Measurements from ENCODE around the gene CLCN5.

Gene CLCN5

GRCh38 chrX:49986058-49986457 is 63.7 kb downstream of the CLCN5 start:
- H3K4me3 ChIP-seq (ENCODE audit: low read length), result no peak overlapping the region
- H3K27me3 ChIP-seq (ENCODE audit: control insufficient read depth, insufficient read depth, low read length), result no peaks in the 10 kb centered on the region
- H3K9me3 ChIP-seq (ENCODE audit: control insufficient read depth, low read length), result no peaks in the 10 kb centered on the region
- H3K4me1 ChIP-seq (ENCODE audit: control insufficient read depth, insufficient read depth, low read length), result no peaks in the 10 kb centered on the region
- no peaks in the 10 kb centered on the region for H3K36me3 ChIP-seq (ENCODE audit: control insufficient read depth, insufficient read depth, low read length)
- no peak overlapping the region for H3K9ac ChIP-seq (ENCODE audit: low read length)

- H3K4me3 ChIP-seq (ENCODE audit: low read length), result no peak overlapping the region
- no peaks in the 10 kb centered on the region for H3K9me3 ChIP-seq (ENCODE audit: control insufficient read depth, low read length)
- no peaks in the 10 kb centered on the region for H3K36me3 ChIP-seq (ENCODE audit: control insufficient read depth, insufficient read depth, low read length)
- H3K27me3 ChIP-seq (ENCODE audit: control insufficient read depth, insufficient read depth, low read length), result no peaks in the 10 kb centered on the region
- no peak overlapping the region for H3K9ac ChIP-seq (ENCODE audit: low read length)
- no peaks in the 10 kb centered on the region for H3K4me1 ChIP-seq (ENCODE audit: control insufficient read depth, insufficient read depth, low read length)
Observed at GRCh38 chrX:49987651-49988050, 65.3 kb downstream of the CLCN5 start.

GRCh38 chrX:49988143-49988542 is 65.7 kb downstream of the CLCN5 start:
- Histone ChIP-seq H3K4me1 (ENCODE audit: control insufficient read depth, insufficient read depth, low read length) (no peaks in the 10 kb centered on the region), H3K27me3 (ENCODE audit: control insufficient read depth, insufficient read depth, low read length) (no peaks in the 10 kb centered on the region), H3K36me3 (ENCODE audit: control insufficient read depth, insufficient read depth, low read length) (no peaks in the 10 kb centered on the region), H3K4me3 (ENCODE audit: low read length) (no peak overlapping the region), H3K9ac (ENCODE audit: low read length) (no peak overlapping the region), H3K9me3 (ENCODE audit: control insufficient read depth, low read length) (no peaks in the 10 kb centered on the region)

GRCh38 chrX:49991758-49992157 is 69.4 kb downstream of the CLCN5 start:
- no peak overlapping the region for H3K4me3 ChIP-seq (ENCODE audit: low read length)
- H3K36me3 ChIP-seq (ENCODE audit: control insufficient read depth, insufficient read depth, low read length), result no peaks in the 10 kb centered on the region
- H3K9me3 ChIP-seq (ENCODE audit: control insufficient read depth, low read length), result no peaks in the 10 kb centered on the region
- peaks cover 3% of the 10 kb centered on the region for H3K4me1 ChIP-seq (ENCODE audit: control insufficient read depth, insufficient read depth, low read length)
- no peak overlapping the region for H3K9ac ChIP-seq (ENCODE audit: low read length)
- no peaks in the 10 kb centered on the region for H3K27me3 ChIP-seq (ENCODE audit: control insufficient read depth, insufficient read depth, low read length)

- Histone ChIP-seq H3K27me3 (ENCODE audit: control insufficient read depth, insufficient read depth, low read length) (no peaks in the 10 kb centered on the region), H3K4me1 (ENCODE audit: control insufficient read depth, insufficient read depth, low read length) (peaks cover 3% of the 10 kb centered on the region), H3K9ac (ENCODE audit: low read length) (no peak overlapping the region), H3K9me3 (ENCODE audit: control insufficient read depth, low read length) (no peaks in the 10 kb centered on the region), H3K36me3 (ENCODE audit: control insufficient read depth, insufficient read depth, low read length) (no peaks in the 10 kb centered on the region), H3K4me3 (ENCODE audit: low read length) (no peak overlapping the region)
Observed at GRCh38 chrX:49992853-49993252, 70.5 kb downstream of the CLCN5 start.

- Histone ChIP-seq H3K9ac (ENCODE audit: low read length) (no peak overlapping the region), H3K4me1 (ENCODE audit: control insufficient read depth, insufficient read depth, low read length) (peaks cover 3% of the 10 kb centered on the region)
Observed at GRCh38 chrX:49993661-49994060, 71.3 kb downstream of the CLCN5 start.

GRCh38 chrX:49995107-49995731 is 72.8 kb downstream of the CLCN5 start:
- no peaks in the 10 kb centered on the region for H3K27me3 ChIP-seq (ENCODE audit: control insufficient read depth, insufficient read depth, low read length)
- peaks cover 3% of the 10 kb centered on the region for H3K4me1 ChIP-seq (ENCODE audit: control insufficient read depth, insufficient read depth, low read length)
- H3K36me3 ChIP-seq (ENCODE audit: control insufficient read depth, insufficient read depth, low read length), result no peaks in the 10 kb centered on the region
- no peak overlapping the region for H3K9ac ChIP-seq (ENCODE audit: low read length)
- no peak overlapping the region for H3K4me3 ChIP-seq (ENCODE audit: low read length)
- H3K9me3 ChIP-seq (ENCODE audit: control insufficient read depth, low read length), result no peaks in the 10 kb centered on the region

More at GRCh38 chrX:49993661-49994060, 71.3 kb downstream of the CLCN5 start:
- no peak overlapping the region for H3K4me3 ChIP-seq (ENCODE audit: low read length)
- H3K36me3 ChIP-seq (ENCODE audit: control insufficient read depth, insufficient read depth, low read length), result no peaks in the 10 kb centered on the region
- H3K27me3 ChIP-seq (ENCODE audit: control insufficient read depth, insufficient read depth, low read length), result no peaks in the 10 kb centered on the region
- H3K9me3 ChIP-seq (ENCODE audit: control insufficient read depth, low read length), result no peaks in the 10 kb centered on the region

- H3K36me3 ChIP-seq (ENCODE audit: control insufficient read depth, insufficient read depth, low read length), result no peaks in the 10 kb centered on the region
- no peak overlapping the region for H3K4me3 ChIP-seq (ENCODE audit: low read length)
- no peaks in the 10 kb centered on the region for H3K27me3 ChIP-seq (ENCODE audit: control insufficient read depth, insufficient read depth, low read length)
- no peaks in the 10 kb centered on the region for H3K9me3 ChIP-seq (ENCODE audit: control insufficient read depth, low read length)
- H3K9ac ChIP-seq (ENCODE audit: low read length), result no peak overlapping the region
- peaks cover 3% of the 10 kb centered on the region for H3K4me1 ChIP-seq (ENCODE audit: control insufficient read depth, insufficient read depth, low read length)
Observed at GRCh38 chrX:49995795-49996455, 73.5 kb downstream of the CLCN5 start.

- H3K4me1 ChIP-seq (ENCODE audit: control insufficient read depth, insufficient read depth, low read length), result peaks cover 3% of the 10 kb centered on the region
- H3K9ac ChIP-seq (ENCODE audit: low read length), result no peak overlapping the region
- H3K4me3 ChIP-seq (ENCODE audit: low read length), result no peak overlapping the region
- H3K36me3 ChIP-seq (ENCODE audit: control insufficient read depth, insufficient read depth, low read length), result no peaks in the 10 kb centered on the region
- H3K27me3 ChIP-seq (ENCODE audit: control insufficient read depth, insufficient read depth, low read length), result no peaks in the 10 kb centered on the region
- H3K9me3 ChIP-seq (ENCODE audit: control insufficient read depth, low read length), result no peaks in the 10 kb centered on the region
Observed at GRCh38 chrX:49996474-49996873, 74.1 kb downstream of the CLCN5 start.

GRCh38 chrX:49999087-49999486 is 76.7 kb downstream of the CLCN5 start:
- Histone ChIP-seq H3K36me3 (ENCODE audit: control insufficient read depth, insufficient read depth, low read length) (no peaks in the 10 kb centered on the region), H3K4me3 (ENCODE audit: low read length) (no peak overlapping the region), H3K9me3 (ENCODE audit: control insufficient read depth, low read length) (no peaks in the 10 kb centered on the region), H3K9ac (ENCODE audit: low read length) (no peak overlapping the region), H3K27me3 (ENCODE audit: control insufficient read depth, insufficient read depth, low read length) (no peaks in the 10 kb centered on the region), H3K4me1 (ENCODE audit: control insufficient read depth, insufficient read depth, low read length) (peaks cover 3% of the 10 kb centered on the region)

- Histone ChIP-seq H3K9me3 (ENCODE audit: control insufficient read depth, low read length) (no peaks in the 10 kb centered on the region), H3K4me3 (ENCODE audit: low read length) (no peak overlapping the region), H3K27me3 (ENCODE audit: control insufficient read depth, insufficient read depth, low read length) (no peaks in the 10 kb centered on the region), H3K36me3 (ENCODE audit: control insufficient read depth, insufficient read depth, low read length) (no peaks in the 10 kb centered on the region), H3K9ac (ENCODE audit: low read length) (no peak overlapping the region), H3K4me1 (ENCODE audit: control insufficient read depth, insufficient read depth, low read length) (no peaks in the 10 kb centered on the region)
Observed at GRCh38 chrX:50000937-50001542, 78.6 kb downstream of the CLCN5 start.

- H3K4me3 ChIP-seq (ENCODE audit: low read length), result no peak overlapping the region
- H3K4me1 ChIP-seq (ENCODE audit: control insufficient read depth, insufficient read depth, low read length), result no peaks in the 10 kb centered on the region
Observed at GRCh38 chrX:50002067-50002714, 79.8 kb downstream of the CLCN5 start.

More at GRCh38 chrX:50002067-50002714, 79.8 kb downstream of the CLCN5 start:
- no peaks in the 10 kb centered on the region for H3K27me3 ChIP-seq (ENCODE audit: control insufficient read depth, insufficient read depth, low read length)
- no peaks in the 10 kb centered on the region for H3K36me3 ChIP-seq (ENCODE audit: control insufficient read depth, insufficient read depth, low read length)
- H3K9ac ChIP-seq (ENCODE audit: low read length), result no peak overlapping the region
- H3K9me3 ChIP-seq (ENCODE audit: control insufficient read depth, low read length), result no peaks in the 10 kb centered on the region
